ENCODE data around the gene CD200R1L.

The CD200R1L gene

DNA sequence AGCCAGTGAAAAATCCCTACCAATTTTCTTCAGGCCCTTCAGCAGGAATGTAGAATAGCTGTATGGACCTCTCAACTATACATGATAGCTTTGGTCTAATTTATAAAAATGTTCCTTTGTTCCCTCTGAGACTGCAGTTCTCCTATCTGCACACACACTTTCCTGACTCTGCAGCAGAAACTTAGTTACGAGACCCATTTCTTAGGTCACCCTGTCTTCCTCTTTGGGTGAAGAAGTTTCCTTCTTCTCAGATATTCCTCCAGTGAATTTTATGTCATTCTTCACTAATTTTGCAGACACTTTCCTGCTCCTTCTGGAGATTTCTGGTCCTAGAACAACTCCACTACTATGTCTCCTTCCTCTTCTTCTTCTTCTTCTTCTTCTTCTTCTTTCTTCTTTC, 42.6 kb downstream of the CD200R1L start (continued):
- TF ChIP-seq, protein P1, sequence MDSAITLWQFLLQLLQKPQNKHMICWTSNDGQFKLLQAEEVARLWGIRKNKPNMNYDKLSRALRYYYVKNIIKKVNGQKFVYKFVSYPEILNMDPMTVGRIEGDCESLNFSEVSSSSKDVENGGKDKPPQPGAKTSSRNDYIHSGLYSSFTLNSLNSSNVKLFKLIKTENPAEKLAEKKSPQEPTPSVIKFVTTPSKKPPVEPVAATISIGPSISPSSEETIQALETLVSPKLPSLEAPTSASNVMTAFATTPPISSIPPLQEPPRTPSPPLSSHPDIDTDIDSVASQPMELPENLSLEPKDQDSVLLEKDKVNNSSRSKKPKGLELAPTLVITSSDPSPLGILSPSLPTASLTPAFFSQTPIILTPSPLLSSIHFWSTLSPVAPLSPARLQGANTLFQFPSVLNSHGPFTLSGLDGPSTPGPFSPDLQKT (IDR thresholded peaks at IDR 0.05; ENCODE audit: borderline replicate concordance, low read depth, low read length): no peak
- TF ChIP-seq SCRT1 (tag by site-specific recombination; IDR thresholded peaks at IDR 0.05; ENCODE audit: borderline replicate concordance) (no peak), ZNF426 (tag by site-specific recombination; IDR thresholded peaks at IDR 0.05) (no peak), ZEB2 (tag by site-specific recombination; IDR thresholded peaks at IDR 0.05) (no peak), ZNF202 (tag by site-specific recombination; IDR thresholded peaks at IDR 0.05; ENCODE audit: borderline replicate concordance) (no peak), ZNF114 (tag by site-specific recombination; IDR thresholded peaks at IDR 0.05) (no peak), ZNF221 (tag by site-specific recombination; IDR thresholded peaks at IDR 0.05; ENCODE audit: borderline replicate concordance) (no peak)

DNA sequence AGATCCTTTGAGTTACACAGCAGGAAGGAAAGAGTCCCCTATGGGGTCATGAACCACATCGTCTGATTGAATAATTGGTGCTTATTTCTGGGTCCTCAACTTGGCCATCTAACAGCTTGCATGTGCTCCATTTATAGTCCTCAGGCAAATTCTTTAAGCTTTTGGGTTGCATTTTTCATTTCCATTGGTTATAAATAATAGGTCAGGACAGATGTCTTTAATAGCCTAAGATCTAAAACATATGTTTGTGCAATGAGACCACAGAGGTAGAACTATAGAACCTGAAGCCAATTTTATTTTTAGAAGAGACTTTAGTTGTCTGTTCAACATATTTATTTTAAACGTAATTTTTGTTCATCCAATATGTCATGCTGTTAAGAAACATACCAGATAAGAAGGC, 43.2 kb downstream of the CD200R1L start:
- no peaks in the 10 kb centered on the region for H3K9me3 ChIP-seq (ENCODE audit: control insufficient read depth, insufficient read depth, low read depth, low read length)
- H3K4me1 ChIP-seq (ENCODE audit: control insufficient read depth, insufficient read depth, low read length): no peaks in the 10 kb centered on the region
- POLR2A ChIA-PET: no interaction called here
- H3K27ac ChIP-seq (ENCODE audit: extremely low read depth, low read depth, low read length): no peak overlapping the region
- CTCF ChIA-PET: interaction anchor here (0.6 kb wide), 1 partner anchor 135 kb away, joined by 5 read pairs; no protein-coding TSS in a partner anchor
- no peaks in the 10 kb centered on the region for H3K36me3 ChIP-seq (ENCODE audit: control insufficient read depth in 2 of 2, insufficient read depth in 1 of 2, low read length in 2 of 2)
- TF ChIP-seq, protein P2, sequence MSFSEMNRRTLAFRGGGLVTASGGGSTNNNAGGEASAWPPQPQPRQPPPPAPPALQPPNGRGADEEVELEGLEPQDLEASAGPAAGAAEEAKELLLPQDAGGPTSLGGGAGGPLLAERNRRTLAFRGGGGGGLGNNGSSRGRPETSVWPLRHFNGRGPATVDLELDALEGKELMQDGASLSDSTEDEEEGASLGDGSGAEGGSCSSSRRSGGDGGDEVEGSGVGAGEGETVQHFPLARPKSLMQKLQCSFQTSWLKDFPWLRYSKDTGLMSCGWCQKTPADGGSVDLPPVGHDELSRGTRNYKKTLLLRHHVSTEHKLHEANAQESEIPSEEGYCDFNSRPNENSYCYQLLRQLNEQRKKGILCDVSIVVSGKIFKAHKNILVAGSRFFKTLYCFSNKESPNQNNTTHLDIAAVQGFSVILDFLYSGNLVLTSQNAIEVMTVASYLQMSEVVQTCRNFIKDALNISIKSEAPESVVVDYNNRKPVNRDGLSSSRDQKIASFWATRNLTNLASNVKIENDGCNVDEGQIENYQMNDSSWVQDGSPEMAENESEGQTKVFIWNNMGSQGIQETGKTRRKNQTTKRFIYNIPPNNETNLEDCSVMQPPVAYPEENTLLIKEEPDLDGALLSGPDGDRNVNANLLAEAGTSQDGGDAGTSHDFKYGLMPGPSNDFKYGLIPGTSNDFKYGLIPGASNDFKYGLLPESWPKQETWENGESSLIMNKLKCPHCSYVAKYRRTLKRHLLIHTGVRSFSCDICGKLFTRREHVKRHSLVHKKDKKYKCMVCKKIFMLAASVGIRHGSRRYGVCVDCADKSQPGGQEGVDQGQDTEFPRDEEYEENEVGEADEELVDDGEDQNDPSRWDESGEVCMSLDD (tag by site-specific recombination; IDR thresholded peaks at IDR 0.05): no peak
- TF ChIP-seq GLI4 (tag by site-specific recombination; IDR thresholded peaks at IDR 0.05) (no peak), GFI1B (tag by site-specific recombination; IDR thresholded peaks at IDR 0.05) (no peak), ZNF561 (tag by site-specific recombination; IDR thresholded peaks at IDR 0.05; ENCODE audit: borderline replicate concordance) (no peak), ZFHX2 (tag by site-specific recombination; conservative IDR thresholded peaks at IDR 0.05) (no peak), WT1 (tag by site-specific recombination; IDR thresholded peaks at IDR 0.05) (no peak), HOXC10 (CRISPR knock-in tag; IDR thresholded peaks at IDR 0.05) (no peak), ZNF24 (tag by site-specific recombination; IDR thresholded peaks at IDR 0.05) (no peak), ZFP37 (tag by site-specific recombination; IDR thresholded peaks at IDR 0.05) (no peak)
- TF ChIP-seq, protein P3, sequence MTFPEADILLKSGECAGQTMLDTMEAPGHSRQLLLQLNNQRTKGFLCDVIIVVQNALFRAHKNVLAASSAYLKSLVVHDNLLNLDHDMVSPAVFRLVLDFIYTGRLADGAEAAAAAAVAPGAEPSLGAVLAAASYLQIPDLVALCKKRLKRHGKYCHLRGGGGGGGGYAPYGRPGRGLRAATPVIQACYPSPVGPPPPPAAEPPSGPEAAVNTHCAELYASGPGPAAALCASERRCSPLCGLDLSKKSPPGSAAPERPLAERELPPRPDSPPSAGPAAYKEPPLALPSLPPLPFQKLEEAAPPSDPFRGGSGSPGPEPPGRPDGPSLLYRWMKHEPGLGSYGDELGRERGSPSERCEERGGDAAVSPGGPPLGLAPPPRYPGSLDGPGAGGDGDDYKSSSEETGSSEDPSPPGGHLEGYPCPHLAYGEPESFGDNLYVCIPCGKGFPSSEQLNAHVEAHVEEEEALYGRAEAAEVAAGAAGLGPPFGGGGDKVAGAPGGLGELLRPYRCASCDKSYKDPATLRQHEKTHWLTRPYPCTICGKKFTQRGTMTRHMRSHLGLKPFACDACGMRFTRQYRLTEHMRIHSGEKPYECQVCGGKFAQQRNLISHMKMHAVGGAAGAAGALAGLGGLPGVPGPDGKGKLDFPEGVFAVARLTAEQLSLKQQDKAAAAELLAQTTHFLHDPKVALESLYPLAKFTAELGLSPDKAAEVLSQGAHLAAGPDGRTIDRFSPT (tag by site-specific recombination; IDR thresholded peaks at IDR 0.05): no peak
- TF ChIP-seq, protein P4, sequence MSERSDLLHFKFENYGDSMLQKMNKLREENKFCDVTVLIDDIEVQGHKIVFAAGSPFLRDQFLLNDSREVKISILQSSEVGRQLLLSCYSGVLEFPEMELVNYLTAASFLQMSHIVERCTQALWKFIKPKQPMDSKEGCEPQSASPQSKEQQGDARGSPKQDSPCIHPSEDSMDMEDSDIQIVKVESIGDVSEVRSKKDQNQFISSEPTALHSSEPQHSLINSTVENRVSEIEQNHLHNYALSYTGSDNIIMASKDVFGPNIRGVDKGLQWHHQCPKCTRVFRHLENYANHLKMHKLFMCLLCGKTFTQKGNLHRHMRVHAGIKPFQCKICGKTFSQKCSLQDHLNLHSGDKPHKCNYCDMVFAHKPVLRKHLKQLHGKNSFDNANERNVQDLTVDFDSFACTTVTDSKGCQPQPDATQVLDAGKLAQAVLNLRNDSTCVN (tag by site-specific recombination; optimal IDR thresholded peaks at IDR 0.05): no peak
- no peak overlapping the region for H3K4me3 ChIP-seq (ENCODE audit: low read depth, low read length)
